HG03139 (cell line): ENCODE data around the gene R3HDM4.
"Not testable (repeated sequence)": the region's sequence is repeated elsewhere in the genome, so short reads cannot be mapped to it uniquely, and the experiment has no call there.

Experiments
- ATAC-seq: cut with Tn5 transposase; IDR thresholded peaks from one replicate; pipeline ENCODE4 v1.9.1; 2021; ENCODE audit not compliant: unreplicated experiment

The R3HDM4 gene

GRCh38 chr19:877992-878660 is 34.9 kb downstream of the R3HDM4 start:
- ATAC-seq, result not testable (repeated sequence)

GRCh38 chr19:876780-877314 is 36.2 kb downstream of the R3HDM4 start:
- no peak for ATAC-seq

GRCh38 chr19:876089-876488 is 36.9 kb downstream of the R3HDM4 start:
- ATAC-seq, result no peak

GRCh38 chr19:875265-875879 is 37.6 kb downstream of the R3HDM4 start:
- no peak for ATAC-seq

- no peak for ATAC-seq
These were observed 39.4 kb downstream of the R3HDM4 start for GRCh38 chr19:873561-874041.

GRCh38 chr19:873084-873483 is 39.9 kb downstream of the R3HDM4 start:
- ATAC-seq, result no peak

GRCh38 chr19:872266-872951 is 40.6 kb downstream of the R3HDM4 start:
- ATAC-seq, result no peak

GRCh38 chr19:871446-872265 is 41.4 kb downstream of the R3HDM4 start:
- ATAC-seq, result no peak

GRCh38 chr19:870963-871401 is 42.0 kb downstream of the R3HDM4 start:
- ATAC-seq, result no peak

- no peak for ATAC-seq
These were observed 42.7 kb downstream of the R3HDM4 start for GRCh38 chr19:870314-870713.

- no peak for ATAC-seq
These were observed 43.5 kb downstream of the R3HDM4 start for GRCh38 chr19:869245-870177.

- no peak for ATAC-seq
These were observed 44.4 kb downstream of the R3HDM4 start for GRCh38 chr19:868458-869244.

- no peak for ATAC-seq
These were observed 45.1 kb downstream of the R3HDM4 start for GRCh38 chr19:867855-868457.

GRCh38 chr19:867301-867793 is 45.7 kb downstream of the R3HDM4 start:
- ATAC-seq, result no peak

- no peak for ATAC-seq
These were observed 46.2 kb downstream of the R3HDM4 start for GRCh38 chr19:866769-867300.

GRCh38 chr19:863315-863620 is 49.8 kb downstream of the R3HDM4 start:
- ATAC-seq, result no peak

GRCh38 chr19:862581-863314 is 50.3 kb downstream of the R3HDM4 start:
- ATAC-seq, result no peak
